ENCODE measurements around the gene CLIP4.

DNA sequence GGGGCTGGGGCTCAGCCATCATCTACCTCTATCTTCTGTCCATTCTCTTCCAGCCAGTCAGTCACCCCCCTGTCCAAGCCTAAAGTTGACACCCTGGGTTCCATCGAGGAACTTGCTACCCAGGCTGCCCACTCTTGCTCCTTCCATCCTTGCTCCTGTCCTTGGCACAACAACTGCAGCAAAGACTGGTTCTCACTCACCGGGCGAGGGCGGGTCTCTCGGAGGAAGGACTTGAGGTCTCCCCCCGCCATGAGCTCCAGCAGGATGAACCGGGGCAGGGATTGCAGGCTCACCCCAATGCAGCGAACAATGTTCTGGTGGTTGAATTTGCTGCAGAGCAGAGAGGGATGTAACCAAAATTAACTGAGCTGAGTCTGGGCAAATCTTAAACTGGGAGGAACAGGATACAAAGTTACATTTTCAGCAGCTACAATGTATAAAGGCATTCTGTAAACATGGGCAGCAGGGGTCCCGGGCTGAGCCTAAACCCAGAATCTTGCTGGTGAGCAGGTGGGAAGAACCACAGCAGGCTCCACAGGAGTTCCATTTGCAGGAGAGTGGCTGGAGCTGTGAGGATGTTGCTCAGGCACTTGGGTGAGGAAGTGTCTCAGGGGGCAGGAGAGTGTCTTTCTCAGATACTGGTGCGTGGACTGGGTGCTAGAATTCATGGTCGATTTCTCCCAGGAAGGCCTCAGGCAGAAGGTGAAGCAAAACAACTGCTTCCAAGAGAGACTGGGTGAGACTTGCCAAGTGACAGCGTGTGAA, 105.5 kb downstream of the CLIP4 start:
- no peak for TF ChIP-seq CTCF (conservative IDR thresholded peaks at IDR 0.05; ENCODE audit: low read depth in 2 of 2)
- no peak for TF ChIP-seq EZH2phosphoT487 (IDR thresholded peaks at IDR 0.05; ENCODE audit: unreplicated experiment)
- TF ChIP-seq EZH2 (IDR thresholded peaks at IDR 0.05; ENCODE audit: low read depth, unreplicated experiment), result no peak
- no peak for TF ChIP-seq POLR2AphosphoS5 (IDR thresholded peaks at IDR 0.05; ENCODE audit: low read depth)
- TF ChIP-seq REST (IDR thresholded peaks at IDR 0.05; ENCODE audit: unreplicated experiment), result no peak
- no peak for TF ChIP-seq NANOG (IDR thresholded peaks at IDR 0.05; ENCODE audit: borderline replicate concordance)
- TF ChIP-seq ZNF331 (CRISPR knock-in tag; IDR thresholded peaks at IDR 0.05; ENCODE audit: low read depth), result no peak
- TF ChIP-seq CREB1 (CRISPR knock-in tag; IDR thresholded peaks at IDR 0.05; ENCODE audit: low read depth), result no peak
- TF ChIP-seq, protein P1, sequence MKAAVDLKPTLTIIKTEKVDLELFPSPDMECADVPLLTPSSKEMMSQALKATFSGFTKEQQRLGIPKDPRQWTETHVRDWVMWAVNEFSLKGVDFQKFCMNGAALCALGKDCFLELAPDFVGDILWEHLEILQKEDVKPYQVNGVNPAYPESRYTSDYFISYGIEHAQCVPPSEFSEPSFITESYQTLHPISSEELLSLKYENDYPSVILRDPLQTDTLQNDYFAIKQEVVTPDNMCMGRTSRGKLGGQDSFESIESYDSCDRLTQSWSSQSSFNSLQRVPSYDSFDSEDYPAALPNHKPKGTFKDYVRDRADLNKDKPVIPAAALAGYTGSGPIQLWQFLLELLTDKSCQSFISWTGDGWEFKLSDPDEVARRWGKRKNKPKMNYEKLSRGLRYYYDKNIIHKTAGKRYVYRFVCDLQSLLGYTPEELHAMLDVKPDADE (IDR thresholded peaks at IDR 0.05), result no peak
- TF ChIP-seq ZNF114 (CRISPR knock-in tag; IDR thresholded peaks at IDR 0.05), result no peak
- TF ChIP-seq STAT1 (IDR thresholded peaks at IDR 0.05; ENCODE audit: unreplicated experiment), result no peak
- TF ChIP-seq JUNB (IDR thresholded peaks at IDR 0.05; ENCODE audit: unreplicated experiment), result no peak
